Measurements from ENCODE around the gene PHACTR3.
A peak's percentile ranks its signal among the peaks of the same experiment; 100 is the strongest.

The PHACTR3 gene

DNA sequence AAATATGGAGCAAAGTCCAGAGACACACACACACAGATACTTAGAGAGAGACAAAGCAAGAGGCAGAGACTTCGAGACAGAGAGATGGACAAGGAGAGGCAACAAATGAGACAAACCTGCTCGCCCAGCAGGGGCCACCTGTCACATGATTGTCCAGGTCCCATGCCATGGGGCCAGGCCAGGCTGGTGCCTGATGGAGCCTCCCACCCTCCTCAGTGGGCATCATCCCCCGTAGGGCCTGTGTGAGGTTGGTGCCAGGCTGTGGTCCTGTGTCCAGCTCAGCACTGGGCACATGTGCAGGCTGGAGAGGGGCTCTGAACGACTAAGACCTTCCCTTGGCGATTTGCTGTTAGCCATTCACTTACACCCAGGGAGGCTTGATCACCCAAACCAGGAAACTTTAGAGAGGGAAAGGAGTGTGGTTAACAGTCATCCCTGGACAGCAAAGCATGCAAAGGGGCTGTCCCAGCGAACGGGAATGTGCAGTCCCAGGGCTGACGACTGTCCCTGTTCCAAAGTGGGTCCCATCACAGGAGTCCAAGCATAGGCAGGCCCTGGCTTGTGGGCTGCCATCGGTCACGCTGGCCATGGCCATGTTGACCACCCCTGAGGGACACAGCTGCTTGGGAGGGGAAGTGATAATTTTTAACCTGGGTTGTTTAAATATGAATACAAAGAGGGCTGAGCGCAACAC lies 38.4 kb upstream of the PHACTR3 start:
- Histone ChIP-seq H3K4me3 (ENCODE audit: low read depth in 1 of 2, low read length in 2 of 2) (no peak overlapping the region), H3K27me3 (ENCODE audit: control insufficient read depth in 1 of 2, insufficient read depth in 2 of 2, low read length in 2 of 2) (peaks cover 5% of the 10 kb centered on the region in 2 donors), H3K4me1 (ENCODE audit: control insufficient read depth in 1 of 2, insufficient read depth in 2 of 2, low read length in 2 of 2) (no peaks in the 10 kb centered on the region), H3K27ac (ENCODE audit: low read depth, low read length) (no peak overlapping the region), H3K9me3 (ENCODE audit: control insufficient read depth in 1 of 2, low read length in 2 of 2) (no peaks in the 10 kb centered on the region), H3K36me3 (ENCODE audit: control insufficient read depth in 1 of 2, insufficient read depth in 2 of 2, low read length in 2 of 2) (no peaks in the 10 kb centered on the region), H3K9ac (ENCODE audit: low read depth in 1 of 2, low read length in 2 of 2) (no peak overlapping the region)

DNA sequence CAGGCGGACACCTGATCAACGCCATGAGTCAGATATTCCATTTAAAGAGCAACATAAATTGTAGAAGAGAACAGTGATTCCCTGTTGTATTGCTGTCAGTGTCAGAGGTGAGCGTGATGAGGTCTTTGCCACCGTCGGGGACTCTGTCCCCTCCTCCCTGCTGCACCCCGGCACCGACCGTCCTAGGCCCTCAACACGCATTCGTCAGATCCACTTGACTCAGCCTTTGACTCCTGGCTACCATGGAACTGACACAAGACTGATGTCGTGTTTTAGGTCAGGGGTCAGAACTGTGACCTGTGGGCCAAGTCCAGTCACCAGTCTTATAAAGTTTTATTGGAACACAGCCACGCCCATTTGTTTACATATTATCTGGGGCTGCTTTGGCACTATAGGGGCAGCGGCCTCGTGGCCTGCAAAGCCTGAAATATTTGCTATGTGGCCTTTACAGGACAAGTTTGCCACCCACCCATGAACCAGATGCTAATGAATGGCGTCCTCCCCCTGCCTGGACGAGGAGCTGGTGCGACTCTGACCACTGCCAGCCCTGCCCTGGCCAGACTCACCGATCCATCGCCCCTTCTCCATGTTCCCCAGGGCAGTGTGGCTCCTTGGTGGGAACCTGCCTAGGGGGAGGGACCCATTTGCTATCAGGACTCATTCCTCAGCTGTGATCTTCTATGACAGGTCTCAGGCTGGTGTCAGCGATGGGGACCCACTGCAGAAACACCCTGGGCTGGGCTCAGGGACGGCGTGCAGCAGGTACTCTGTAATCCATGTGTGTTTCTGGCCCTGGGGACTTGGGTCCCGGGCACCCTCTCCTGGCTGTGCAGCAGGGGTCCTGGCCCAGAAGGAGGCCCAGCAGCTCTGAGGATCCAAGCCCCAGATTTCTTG lies 37.5 kb upstream of the PHACTR3 start:
- Histone ChIP-seq H3K27me3 (ENCODE audit: control insufficient read depth in 1 of 2, insufficient read depth in 2 of 2, low read length in 2 of 2) (peaks cover 5% of the 10 kb centered on the region in 2 donors), H3K9me3 (ENCODE audit: control insufficient read depth in 1 of 2, low read length in 2 of 2) (no peaks in the 10 kb centered on the region), H3K9ac (ENCODE audit: low read depth in 1 of 2, low read length in 2 of 2) (no peak overlapping the region)

DNA sequence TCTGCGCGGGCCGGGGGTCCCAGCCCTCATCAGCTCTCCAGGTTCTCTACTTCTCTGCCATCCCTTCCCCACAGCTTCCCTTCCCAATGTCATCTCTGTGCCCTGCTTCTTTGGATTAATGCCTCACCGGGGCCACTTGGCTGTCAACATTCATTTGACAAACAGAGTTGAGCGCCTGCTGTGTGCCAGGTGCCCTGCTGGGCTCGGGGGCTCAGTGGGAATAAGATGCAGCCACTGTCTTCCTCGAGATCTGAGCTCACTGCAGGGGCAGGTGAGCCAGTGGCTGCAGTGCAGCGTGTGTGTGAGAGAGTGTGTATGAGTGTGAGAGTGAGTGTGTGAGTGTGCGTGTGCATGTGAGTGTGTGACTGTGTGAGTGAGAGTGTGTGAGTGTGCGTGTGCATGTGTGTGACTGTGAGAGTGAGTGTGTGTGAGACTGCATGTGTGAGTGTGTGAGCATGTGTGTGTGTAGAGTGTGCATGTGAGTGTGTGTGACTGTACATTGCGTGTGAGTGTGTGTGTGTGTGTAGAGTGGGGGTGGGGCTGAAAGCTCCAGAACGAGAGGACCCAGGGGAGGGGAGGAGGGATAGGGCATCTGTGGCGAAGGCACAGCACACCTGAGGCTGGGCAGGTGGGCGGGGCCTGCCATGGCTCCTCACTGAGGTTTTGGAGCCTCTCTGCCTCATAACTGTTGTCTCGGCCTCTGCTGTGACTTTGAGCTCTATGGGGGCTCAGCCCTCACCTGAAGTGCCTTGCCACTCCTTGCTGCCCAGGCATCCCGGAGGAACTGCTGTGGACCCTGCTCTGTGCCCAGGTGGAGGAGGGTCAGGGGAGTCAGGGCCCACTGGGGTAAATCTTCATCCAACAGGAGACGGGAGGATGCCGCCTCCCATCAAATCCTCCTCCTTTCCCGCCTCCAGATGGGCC lies 36.5 kb upstream of the PHACTR3 start:
- H3K27ac ChIP-seq (ENCODE audit: low read depth, low read length), result no peak overlapping the region
- H3K9ac ChIP-seq (ENCODE audit: low read depth in 1 of 2, low read length in 2 of 2), result no peak overlapping the region
- no peaks in the 10 kb centered on the region for H3K9me3 ChIP-seq (ENCODE audit: control insufficient read depth in 1 of 2, low read length in 2 of 2)
- H3K4me3 ChIP-seq (ENCODE audit: low read depth in 1 of 2, low read length in 2 of 2), result no peak overlapping the region
- H3K27me3 ChIP-seq (ENCODE audit: control insufficient read depth in 1 of 2, insufficient read depth in 2 of 2, low read length in 2 of 2), result peaks cover 5% of the 10 kb centered on the region in 2 donors
- peaks cover 0 to 4% of the 10 kb centered on the region in 2 donors for H3K4me1 ChIP-seq (ENCODE audit: control insufficient read depth in 1 of 2, insufficient read depth in 2 of 2, low read length in 2 of 2)
- no peaks in the 10 kb centered on the region for H3K36me3 ChIP-seq (ENCODE audit: control insufficient read depth in 1 of 2, insufficient read depth in 2 of 2, low read length in 2 of 2)

More for the DNA sequence above, 37.5 kb upstream of the PHACTR3 start:
- no peak overlapping the region for H3K27ac ChIP-seq (ENCODE audit: low read depth, low read length)
- H3K36me3 ChIP-seq (ENCODE audit: control insufficient read depth in 1 of 2, insufficient read depth in 2 of 2, low read length in 2 of 2), result no peaks in the 10 kb centered on the region
- H3K4me3 ChIP-seq (ENCODE audit: low read depth in 1 of 2, low read length in 2 of 2), result no peak overlapping the region
- H3K4me1 ChIP-seq (ENCODE audit: control insufficient read depth in 1 of 2, insufficient read depth in 2 of 2, low read length in 2 of 2), result peaks cover 0 to 3% of the 10 kb centered on the region in 2 donors

DNA sequence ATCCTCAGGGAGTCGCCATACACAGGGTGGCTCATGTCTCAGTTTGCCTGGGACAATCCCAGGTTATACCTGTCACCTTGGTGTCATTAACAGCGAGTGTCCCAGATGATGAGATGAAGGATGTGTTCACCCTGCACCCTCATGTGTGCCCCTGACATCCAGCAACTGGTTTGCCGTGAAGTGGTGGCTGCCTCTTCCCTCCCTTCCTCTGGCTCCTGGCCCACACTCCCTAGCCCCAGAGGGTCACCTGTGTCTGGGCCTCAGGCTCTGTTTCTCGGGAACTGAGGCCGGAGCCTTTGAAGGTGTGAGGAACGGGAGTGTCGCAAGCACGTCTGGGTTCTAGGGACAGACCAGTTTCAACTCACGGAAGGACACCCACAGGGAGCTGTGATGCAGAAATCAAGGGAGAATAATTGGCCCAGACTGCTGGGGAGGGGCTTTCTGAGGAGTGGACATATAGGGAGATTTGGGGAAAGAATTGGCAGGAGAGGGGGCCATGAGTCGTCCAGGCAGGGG lies 35.8 kb upstream of the PHACTR3 start:
- no peak overlapping the region for H3K9ac ChIP-seq (ENCODE audit: low read depth in 1 of 2, low read length in 2 of 2)
- no peaks in the 10 kb centered on the region for H3K36me3 ChIP-seq (ENCODE audit: control insufficient read depth in 1 of 2, insufficient read depth in 2 of 2, low read length in 2 of 2)
- peaks cover 0 to 4% of the 10 kb centered on the region in 2 donors for H3K4me1 ChIP-seq (ENCODE audit: control insufficient read depth in 1 of 2, insufficient read depth in 2 of 2, low read length in 2 of 2)
- no peak overlapping the region for H3K4me3 ChIP-seq (ENCODE audit: low read depth in 1 of 2, low read length in 2 of 2)
- H3K27me3 ChIP-seq (ENCODE audit: control insufficient read depth in 1 of 2, insufficient read depth in 2 of 2, low read length in 2 of 2), result peaks cover under 1 to 5% of the 10 kb centered on the region in 2 donors
- H3K9me3 ChIP-seq (ENCODE audit: control insufficient read depth in 1 of 2, low read length in 2 of 2), result no peaks in the 10 kb centered on the region
- no peak overlapping the region for H3K27ac ChIP-seq (ENCODE audit: low read depth, low read length)

DNA sequence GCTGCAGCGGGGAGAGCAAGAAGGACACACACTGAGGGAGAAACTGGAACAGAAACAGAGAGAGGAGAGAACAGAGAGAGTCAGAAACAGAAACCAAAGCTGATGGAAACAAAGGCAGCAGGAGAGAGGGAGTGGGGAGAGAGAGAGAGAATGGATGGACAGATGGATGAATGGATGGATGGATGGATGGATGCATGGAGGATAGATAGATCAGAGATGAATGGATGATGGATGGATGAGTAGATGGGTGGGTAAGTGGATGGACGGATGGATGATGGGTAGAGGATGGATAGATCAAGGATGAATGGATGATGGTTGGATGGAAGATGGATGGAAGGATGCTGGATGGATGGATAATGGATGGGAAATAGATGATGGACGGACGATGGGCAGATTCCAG lies 35.0 kb upstream of the PHACTR3 start:
- Histone ChIP-seq H3K9me3 (ENCODE audit: control insufficient read depth in 1 of 2, low read length in 2 of 2) (no peaks in the 10 kb centered on the region), H3K9ac (ENCODE audit: low read depth in 1 of 2, low read length in 2 of 2) (no peak overlapping the region), H3K4me1 (ENCODE audit: control insufficient read depth in 1 of 2, insufficient read depth in 2 of 2, low read length in 2 of 2) (peaks cover 0 to 4% of the 10 kb centered on the region in 2 donors), H3K27ac (ENCODE audit: low read depth, low read length) (no peak overlapping the region), H3K36me3 (ENCODE audit: control insufficient read depth in 1 of 2, insufficient read depth in 2 of 2, low read length in 2 of 2) (no peaks in the 10 kb centered on the region), H3K27me3 (ENCODE audit: control insufficient read depth in 1 of 2, insufficient read depth in 2 of 2, low read length in 2 of 2) (peaks cover 0 to 8% of the 10 kb centered on the region in 2 donors), H3K4me3 (ENCODE audit: low read depth in 1 of 2, low read length in 2 of 2) (no peak overlapping the region)

DNA sequence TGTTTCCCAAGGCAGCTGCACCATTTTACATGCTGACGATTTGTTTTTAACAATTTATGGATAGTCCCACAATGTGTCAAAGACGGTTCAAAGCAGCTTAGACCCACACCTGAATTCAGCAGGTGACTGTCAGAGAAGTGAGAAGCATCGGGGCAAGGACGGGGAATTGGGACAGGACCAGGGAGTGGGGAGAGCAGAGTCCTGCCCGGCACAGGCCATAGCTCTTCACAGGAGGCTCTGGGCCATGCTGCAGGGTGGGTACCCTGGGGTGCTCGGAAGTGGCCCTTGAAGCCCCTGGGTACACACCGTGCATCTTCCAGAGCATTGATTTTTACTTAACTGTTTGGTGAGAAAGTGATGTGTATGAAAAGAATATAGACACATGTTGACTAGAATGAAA lies 33.2 kb upstream of the PHACTR3 start:
- no peak overlapping the region for H3K4me3 ChIP-seq (ENCODE audit: low read depth in 1 of 2, low read length in 2 of 2)
- H3K9me3 ChIP-seq (ENCODE audit: control insufficient read depth in 1 of 2, low read length in 2 of 2), result no peaks in the 10 kb centered on the region
- H3K27ac ChIP-seq (ENCODE audit: low read depth, low read length), result no peak overlapping the region
- peaks cover 0 to 4% of the 10 kb centered on the region in 2 donors for H3K4me1 ChIP-seq (ENCODE audit: control insufficient read depth in 1 of 2, insufficient read depth in 2 of 2, low read length in 2 of 2)
- no peaks in the 10 kb centered on the region for H3K36me3 ChIP-seq (ENCODE audit: control insufficient read depth in 1 of 2, insufficient read depth in 2 of 2, low read length in 2 of 2)
- no peak overlapping the region for H3K9ac ChIP-seq (ENCODE audit: low read depth in 1 of 2, low read length in 2 of 2)
- peaks cover 8 to 16% of the 10 kb centered on the region in 2 donors for H3K27me3 ChIP-seq (ENCODE audit: control insufficient read depth in 1 of 2, insufficient read depth in 2 of 2, low read length in 2 of 2)

DNA sequence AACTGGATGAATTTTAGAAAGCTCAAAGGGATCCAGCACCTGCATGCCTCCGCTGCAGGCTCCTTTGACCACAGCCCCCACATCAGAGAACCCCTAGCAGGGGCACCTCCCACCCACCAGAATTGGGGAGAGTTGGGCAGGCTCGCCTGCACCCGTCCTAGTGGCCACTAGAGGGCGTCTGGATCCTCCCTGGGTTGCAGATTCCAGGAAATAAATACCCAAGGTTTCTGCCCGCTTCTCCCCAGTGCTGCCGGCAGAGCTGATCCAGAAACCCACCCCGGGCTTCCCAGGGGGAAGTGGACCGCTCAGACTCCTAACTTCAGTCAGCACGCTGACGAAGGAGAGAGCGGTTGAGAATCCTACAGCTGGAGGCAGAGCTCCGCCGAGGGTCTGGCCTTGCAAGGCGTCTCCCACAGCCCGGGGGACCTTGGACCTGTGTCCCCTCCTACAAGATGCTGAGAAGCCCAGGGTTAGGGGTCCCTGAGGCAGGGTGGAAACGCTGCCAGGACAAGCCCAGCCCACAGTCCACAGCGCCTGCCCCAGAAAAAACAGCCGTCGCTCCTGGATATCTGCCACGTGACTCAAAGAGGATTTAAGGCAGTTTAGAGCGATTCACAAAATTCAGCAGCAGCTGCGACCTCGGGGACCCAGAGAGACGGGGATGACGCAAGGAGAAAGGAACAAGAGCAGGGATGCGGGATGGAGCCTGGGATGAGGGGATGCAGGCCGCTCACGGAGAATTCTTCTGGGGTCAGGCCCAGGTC lies 32.6 kb upstream of the PHACTR3 start:
- Histone ChIP-seq H3K9me3 (ENCODE audit: control insufficient read depth in 1 of 2, low read length in 2 of 2) (no peaks in the 10 kb centered on the region), H3K27ac (ENCODE audit: low read depth, low read length) (peak overlapping the region; percentile 63), H3K4me3 (ENCODE audit: low read depth in 1 of 2, low read length in 2 of 2) (peak overlapping the region; percentile 57 to 72), H3K9ac (ENCODE audit: low read depth in 1 of 2, low read length in 2 of 2) (peak overlapping the region in 1 of 2 donors; percentile 50), H3K4me1 (ENCODE audit: control insufficient read depth in 1 of 2, insufficient read depth in 2 of 2, low read length in 2 of 2) (peaks cover 0 to 4% of the 10 kb centered on the region in 2 donors), H3K27me3 (ENCODE audit: control insufficient read depth in 1 of 2, insufficient read depth in 2 of 2, low read length in 2 of 2) (peaks cover 14 to 22% of the 10 kb centered on the region in 2 donors), H3K36me3 (ENCODE audit: control insufficient read depth in 1 of 2, insufficient read depth in 2 of 2, low read length in 2 of 2) (no peaks in the 10 kb centered on the region)

DNA sequence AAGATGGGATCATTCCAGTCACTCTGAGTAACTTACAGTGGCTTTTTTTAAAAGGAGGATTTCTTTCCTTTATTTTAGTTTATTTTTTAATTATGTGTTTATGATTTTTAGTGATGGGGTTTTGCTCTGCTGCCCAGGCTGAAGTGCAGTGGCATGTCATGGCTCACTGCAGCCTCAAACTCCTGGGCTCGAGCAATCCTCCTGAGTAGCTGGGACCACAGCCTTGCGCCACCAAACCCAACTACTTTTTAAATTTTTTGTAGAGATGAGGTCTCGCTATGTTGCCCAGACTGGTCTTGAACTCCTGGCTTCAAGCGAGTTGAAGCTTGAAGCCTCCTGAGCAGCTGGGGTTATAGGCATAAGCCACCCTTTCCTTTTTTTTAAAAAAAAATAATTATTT lies 31.8 kb upstream of the PHACTR3 start:
- H3K36me3 ChIP-seq (ENCODE audit: control insufficient read depth in 1 of 2, insufficient read depth in 2 of 2, low read length in 2 of 2), result no peaks in the 10 kb centered on the region
- H3K9ac ChIP-seq (ENCODE audit: low read depth in 1 of 2, low read length in 2 of 2), result no peak overlapping the region
- no peak overlapping the region for H3K4me3 ChIP-seq (ENCODE audit: low read depth in 1 of 2, low read length in 2 of 2)
- H3K27me3 ChIP-seq (ENCODE audit: control insufficient read depth in 1 of 2, insufficient read depth in 2 of 2, low read length in 2 of 2), result peaks cover 18 to 23% of the 10 kb centered on the region in 2 donors
- H3K9me3 ChIP-seq (ENCODE audit: control insufficient read depth in 1 of 2, low read length in 2 of 2), result no peaks in the 10 kb centered on the region
- H3K27ac ChIP-seq (ENCODE audit: low read depth, low read length), result no peak overlapping the region
- H3K4me1 ChIP-seq (ENCODE audit: control insufficient read depth in 1 of 2, insufficient read depth in 2 of 2, low read length in 2 of 2), result peaks cover 0 to 4% of the 10 kb centered on the region in 2 donors

DNA sequence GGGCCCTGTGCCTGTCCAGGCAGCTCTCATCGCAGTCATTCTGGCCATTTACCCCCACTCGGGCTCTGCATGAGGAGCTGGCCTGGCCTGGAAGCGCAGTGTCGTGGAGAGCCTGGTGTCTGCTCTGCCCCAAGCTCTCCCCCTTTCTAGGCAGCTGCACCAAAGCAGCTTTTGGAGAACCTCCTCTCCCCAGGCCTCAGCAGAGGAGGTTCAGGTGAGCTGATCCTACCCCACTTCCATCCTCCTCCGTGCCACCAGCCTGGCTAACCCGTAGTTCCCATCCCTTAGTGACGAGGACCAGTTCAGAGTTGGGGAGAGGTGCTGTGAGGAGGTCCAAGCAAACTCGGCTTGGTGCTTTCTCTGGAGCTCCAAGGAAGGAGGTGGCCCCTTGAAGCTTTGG lies 30.5 kb upstream of the PHACTR3 start:
- no peak overlapping the region for H3K9ac ChIP-seq (ENCODE audit: low read depth in 1 of 2, low read length in 2 of 2)
- H3K27me3 ChIP-seq (ENCODE audit: control insufficient read depth in 1 of 2, insufficient read depth in 2 of 2, low read length in 2 of 2), result peaks cover 29 to 31% of the 10 kb centered on the region in 2 donors
- H3K4me3 ChIP-seq (ENCODE audit: low read depth in 1 of 2, low read length in 2 of 2), result no peak overlapping the region
- no peak overlapping the region for H3K27ac ChIP-seq (ENCODE audit: low read depth, low read length)
- peaks cover 0 to 4% of the 10 kb centered on the region in 2 donors for H3K4me1 ChIP-seq (ENCODE audit: control insufficient read depth in 1 of 2, insufficient read depth in 2 of 2, low read length in 2 of 2)
- no peaks in the 10 kb centered on the region for H3K9me3 ChIP-seq (ENCODE audit: control insufficient read depth in 1 of 2, low read length in 2 of 2)
- H3K36me3 ChIP-seq (ENCODE audit: control insufficient read depth in 1 of 2, insufficient read depth in 2 of 2, low read length in 2 of 2), result no peaks in the 10 kb centered on the region
